Measurements from ENCODE around the gene CEP83.

DNA sequence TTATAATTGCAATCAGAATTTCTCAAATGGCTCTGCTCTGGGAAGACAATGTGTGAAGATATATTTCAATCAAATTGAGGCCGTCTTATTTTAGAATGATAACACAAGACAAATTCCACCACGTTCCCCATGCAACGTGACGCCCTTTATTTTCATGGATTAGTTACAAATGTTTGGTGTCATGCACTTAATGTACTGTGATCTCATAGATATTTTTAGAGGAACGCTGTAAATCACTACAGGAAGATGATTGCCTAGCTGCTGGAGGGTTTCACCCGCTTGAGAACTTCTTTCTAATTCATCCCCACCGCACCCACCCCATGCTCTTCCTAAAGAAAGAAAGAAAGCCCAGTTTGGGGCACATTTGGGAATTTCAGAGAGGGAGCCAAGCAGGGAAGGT is 194.1 kb downstream of the CEP83 start:
- TF ChIP-seq, protein P1, sequence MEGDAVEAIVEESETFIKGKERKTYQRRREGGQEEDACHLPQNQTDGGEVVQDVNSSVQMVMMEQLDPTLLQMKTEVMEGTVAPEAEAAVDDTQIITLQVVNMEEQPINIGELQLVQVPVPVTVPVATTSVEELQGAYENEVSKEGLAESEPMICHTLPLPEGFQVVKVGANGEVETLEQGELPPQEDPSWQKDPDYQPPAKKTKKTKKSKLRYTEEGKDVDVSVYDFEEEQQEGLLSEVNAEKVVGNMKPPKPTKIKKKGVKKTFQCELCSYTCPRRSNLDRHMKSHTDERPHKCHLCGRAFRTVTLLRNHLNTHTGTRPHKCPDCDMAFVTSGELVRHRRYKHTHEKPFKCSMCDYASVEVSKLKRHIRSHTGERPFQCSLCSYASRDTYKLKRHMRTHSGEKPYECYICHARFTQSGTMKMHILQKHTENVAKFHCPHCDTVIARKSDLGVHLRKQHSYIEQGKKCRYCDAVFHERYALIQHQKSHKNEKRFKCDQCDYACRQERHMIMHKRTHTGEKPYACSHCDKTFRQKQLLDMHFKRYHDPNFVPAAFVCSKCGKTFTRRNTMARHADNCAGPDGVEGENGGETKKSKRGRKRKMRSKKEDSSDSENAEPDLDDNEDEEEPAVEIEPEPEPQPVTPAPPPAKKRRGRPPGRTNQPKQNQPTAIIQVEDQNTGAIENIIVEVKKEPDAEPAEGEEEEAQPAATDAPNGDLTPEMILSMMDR (IDR thresholded peaks at IDR 0.05), result no peak
- no peak for TF ChIP-seq POLR2A (IDR thresholded peaks at IDR 0.05)
